ENCODE data around the gene UBE3D.
"Not testable (repeated sequence)": the region's sequence is repeated elsewhere in the genome, so short reads cannot be mapped to it uniquely, and the experiment has no call there.

DNA sequence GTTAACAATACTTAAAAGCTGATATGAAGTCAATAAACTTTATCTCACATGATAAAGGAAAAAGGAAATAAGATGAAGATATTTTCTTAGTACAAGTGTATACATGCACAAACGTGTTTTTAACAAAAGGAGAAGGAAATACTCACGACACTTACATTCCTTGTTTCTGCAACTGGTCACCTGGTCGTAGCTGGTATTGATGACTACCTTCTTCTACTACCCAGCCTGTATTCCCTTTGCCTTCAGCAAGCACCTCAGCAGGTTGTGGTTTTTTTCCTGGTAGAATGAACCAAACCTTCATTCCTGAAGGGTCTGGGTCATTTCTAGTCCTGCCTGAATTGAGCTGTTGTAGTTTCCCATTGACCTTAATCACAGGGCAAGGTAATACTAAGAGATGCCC is 54.5 kb downstream of the UBE3D start:
- TF ChIP-seq CTCF (IDR thresholded peaks at IDR 0.05 in 4 of 5, conservative IDR thresholded peaks at IDR 0.05 in 1 of 5); POLR2A (IDR thresholded peaks at IDR 0.05): not testable (repeated sequence)
